Measurements from ENCODE around the gene TAMM41.
A peak's percentile ranks its signal among the peaks of the same experiment; 100 is the strongest.

TAMM41 gene

GRCh38 chr3:11847607-11848006, 922 bp upstream of the TAMM41 start:
- DNase-seq (ENCODE audit: low read depth): no peak
- TF ChIP-seq CTCF (IDR thresholded peaks at IDR 0.05; ENCODE audit: control insufficient read depth, extremely low read depth, insufficient read depth): peak; percentile 58
- H3K4me3 ChIP-seq (ENCODE audit: low read depth, low read length): no peak overlapping the region

- peak overlapping the region; percentile 86 for H3K4me3 ChIP-seq (ENCODE audit: low read depth, low read length)
- TF ChIP-seq CTCF (IDR thresholded peaks at IDR 0.05; ENCODE audit: control insufficient read depth, extremely low read depth, insufficient read depth): no peak
- DNase-seq (ENCODE audit: low read depth): no peak
Observed at GRCh38 chr3:11845651-11846050, 1.0 kb downstream of the TAMM41 start.

GRCh38 chr3:11844891-11845290, 1.8 kb downstream of the TAMM41 start:
- DNase-seq (ENCODE audit: low read depth): no peak
- TF ChIP-seq CTCF (IDR thresholded peaks at IDR 0.05; ENCODE audit: control insufficient read depth, extremely low read depth, insufficient read depth): no peak
- H3K4me3 ChIP-seq (ENCODE audit: low read depth, low read length): peak overlapping the region; percentile 86; the same call in 1 of the 2 replicates

GRCh38 chr3:11835028-11835639, 11.6 kb downstream of the TAMM41 start:
- no peak overlapping the region for H3K4me3 ChIP-seq (ENCODE audit: low read depth, low read length)
- DNase-seq (ENCODE audit: low read depth): no peak
- TF ChIP-seq CTCF (IDR thresholded peaks at IDR 0.05; ENCODE audit: control insufficient read depth, extremely low read depth, insufficient read depth): peak; percentile 58

- H3K4me3 ChIP-seq (ENCODE audit: low read depth, low read length): no peak overlapping the region
- no peak for DNase-seq (ENCODE audit: low read depth)
- no peak for TF ChIP-seq CTCF (IDR thresholded peaks at IDR 0.05; ENCODE audit: control insufficient read depth, extremely low read depth, insufficient read depth)
Observed at GRCh38 chr3:11832981-11833905, 13.4 kb downstream of the TAMM41 start.

GRCh38 chr3:11829416-11829815, 17.3 kb downstream of the TAMM41 start:
- no peak for TF ChIP-seq CTCF (IDR thresholded peaks at IDR 0.05; ENCODE audit: control insufficient read depth, extremely low read depth, insufficient read depth)
- H3K4me3 ChIP-seq (ENCODE audit: low read depth, low read length): no peak overlapping the region
- DNase-seq (ENCODE audit: low read depth): no peak

All from LNCaP clone FGC (cell line).